ENCODE measurements around the gene GPX3. TPM values are rescaled to one million over a fixed set of nuclear protein-coding genes. Genes with fewer than 3 reads are reported as not detected.

GPX3 gene
- total and polyA plus RNA-seq, 2 of the 13 experiments (the other 11 are each of a cell fraction or from before 2014, with no cell fraction given), result 33.8 to 1,892 TPM

- H3K27ac ChIP-seq (ENCODE audit: extremely low read length, insufficient read depth, low read length), result no peak overlapping the region
- DNase-seq (ENCODE audit: low spot score) (no peak), ATAC-seq (no peak), FAIRE-seq (no peak)
- WGBS (ENCODE audit: low lambda C conversion rate), result 96% methylated on average over 6 of the region's 9 CpGs
- no peak overlapping the region for H3K9ac ChIP-seq (ENCODE audit: insufficient read depth, low read depth, low read length)
- intact Hi-C loops (cut with micrococcal nuclease; ENCODE audit: unreplicated experiment) (no loop called here), in situ Hi-C loops (cut with HindIII; ENCODE audit: extremely low pct_ligation_motif_present, low pct_unique_long_range_greater_than_20kb) (no loop called here)
- no peak overlapping the region for H2AFZ ChIP-seq (ENCODE audit: low read length)
- ChIA-PET POLR2A (no interaction called here), CTCF (ENCODE audit: low intra/inter-chr PET ratio, low total read pairs) (no interaction called here)
- peaks cover 57% of the 10 kb centered on the region for H3K4me1 ChIP-seq (ENCODE audit: insufficient read depth, low read length)
- H3K27me3 ChIP-seq (ENCODE audit: control insufficient read depth in 1 of 2, insufficient read depth in 2 of 2, low read length in 2 of 2), result no peaks in the 10 kb centered on the region; a peak in 1 of 5 replicates
- no peak for TF ChIP-seq EP300 (IDR thresholded peaks at IDR 0.05; ENCODE audit: low read depth in 2 of 2, low read length in 2 of 2)
- no peak for TF ChIP-seq EP300 (CRISPR knock-in tag; IDR thresholded peaks at IDR 0.05; ENCODE audit: borderline replicate concordance)
- TF ChIP-seq ZNF790 (CRISPR knock-in tag; IDR thresholded peaks at IDR 0.05; ENCODE audit: borderline replicate concordance), result no peak
- TF ChIP-seq, protein P1, sequence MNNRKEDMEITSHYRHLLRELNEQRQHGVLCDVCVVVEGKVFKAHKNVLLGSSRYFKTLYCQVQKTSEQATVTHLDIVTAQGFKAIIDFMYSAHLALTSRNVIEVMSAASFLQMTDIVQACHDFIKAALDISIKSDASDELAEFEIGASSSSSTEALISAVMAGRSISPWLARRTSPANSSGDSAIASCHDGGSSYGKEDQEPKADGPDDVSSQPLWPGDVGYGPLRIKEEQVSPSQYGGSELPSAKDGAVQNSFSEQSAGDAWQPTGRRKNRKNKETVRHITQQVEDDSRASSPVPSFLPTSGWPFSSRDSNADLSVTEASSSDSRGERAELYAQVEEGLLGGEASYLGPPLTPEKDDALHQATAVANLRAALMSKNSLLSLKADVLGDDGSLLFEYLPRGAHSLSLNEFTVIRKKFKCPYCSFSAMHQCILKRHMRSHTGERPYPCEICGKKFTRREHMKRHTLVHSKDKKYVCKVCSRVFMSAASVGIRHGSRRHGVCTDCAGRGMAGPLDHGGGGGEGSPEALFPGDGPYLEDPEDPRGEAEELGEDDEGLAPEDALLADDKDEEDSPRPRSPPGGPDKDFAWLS (CRISPR knock-in tag; IDR thresholded peaks at IDR 0.05; ENCODE audit: borderline replicate concordance), result no peak
- TF ChIP-seq, protein P2, sequence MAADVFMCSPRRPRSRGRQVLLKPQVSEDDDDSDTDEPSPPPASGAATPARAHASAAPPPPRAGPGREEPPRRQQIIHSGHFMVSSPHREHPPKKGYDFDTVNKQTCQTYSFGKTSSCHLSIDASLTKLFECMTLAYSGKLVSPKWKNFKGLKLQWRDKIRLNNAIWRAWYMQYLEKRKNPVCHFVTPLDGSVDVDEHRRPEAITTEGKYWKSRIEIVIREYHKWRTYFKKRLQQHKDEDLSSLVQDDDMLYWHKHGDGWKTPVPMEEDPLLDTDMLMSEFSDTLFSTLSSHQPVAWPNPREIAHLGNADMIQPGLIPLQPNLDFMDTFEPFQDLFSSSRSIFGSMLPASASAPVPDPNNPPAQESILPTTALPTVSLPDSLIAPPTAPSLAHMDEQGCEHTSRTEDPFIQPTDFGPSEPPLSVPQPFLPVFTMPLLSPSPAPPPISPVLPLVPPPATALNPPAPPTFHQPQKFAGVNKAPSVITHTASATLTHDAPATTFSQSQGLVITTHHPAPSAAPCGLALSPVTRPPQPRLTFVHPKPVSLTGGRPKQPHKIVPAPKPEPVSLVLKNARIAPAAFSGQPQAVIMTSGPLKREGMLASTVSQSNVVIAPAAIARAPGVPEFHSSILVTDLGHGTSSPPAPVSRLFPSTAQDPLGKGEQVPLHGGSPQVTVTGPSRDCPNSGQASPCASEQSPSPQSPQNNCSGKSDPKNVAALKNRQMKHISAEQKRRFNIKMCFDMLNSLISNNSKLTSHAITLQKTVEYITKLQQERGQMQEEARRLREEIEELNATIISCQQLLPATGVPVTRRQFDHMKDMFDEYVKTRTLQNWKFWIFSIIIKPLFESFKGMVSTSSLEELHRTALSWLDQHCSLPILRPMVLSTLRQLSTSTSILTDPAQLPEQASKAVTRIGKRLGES (CRISPR knock-in tag; IDR thresholded peaks at IDR 0.05; ENCODE audit: borderline replicate concordance), result no peak
- no peak for TF ChIP-seq KLF16 (CRISPR knock-in tag; IDR thresholded peaks at IDR 0.05)
- TF ChIP-seq AGO2 (optimal IDR thresholded peaks at IDR 0.05; ENCODE audit: low read depth, low read length), result no peak
- no peak for TF ChIP-seq ZNF770 (CRISPR knock-in tag; IDR thresholded peaks at IDR 0.05)
- no peak for TF ChIP-seq YEATS2 (CRISPR knock-in tag; IDR thresholded peaks at IDR 0.05; ENCODE audit: borderline replicate concordance)
- TF ChIP-seq, protein P3, sequence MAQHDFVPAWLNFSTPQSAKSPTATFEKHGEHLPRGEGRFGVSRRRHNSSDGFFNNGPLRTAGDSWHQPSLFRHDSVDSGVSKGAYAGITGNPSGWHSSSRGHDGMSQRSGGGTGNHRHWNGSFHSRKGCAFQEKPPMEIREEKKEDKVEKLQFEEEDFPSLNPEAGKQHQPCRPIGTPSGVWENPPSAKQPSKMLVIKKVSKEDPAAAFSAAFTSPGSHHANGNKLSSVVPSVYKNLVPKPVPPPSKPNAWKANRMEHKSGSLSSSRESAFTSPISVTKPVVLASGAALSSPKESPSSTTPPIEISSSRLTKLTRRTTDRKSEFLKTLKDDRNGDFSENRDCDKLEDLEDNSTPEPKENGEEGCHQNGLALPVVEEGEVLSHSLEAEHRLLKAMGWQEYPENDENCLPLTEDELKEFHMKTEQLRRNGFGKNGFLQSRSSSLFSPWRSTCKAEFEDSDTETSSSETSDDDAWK (CRISPR knock-in tag; IDR thresholded peaks at IDR 0.05), result no peak
- TF ChIP-seq ZNF614 (CRISPR knock-in tag; IDR thresholded peaks at IDR 0.05; ENCODE audit: borderline replicate concordance), result no peak
- no peak for TF ChIP-seq ZSCAN12 (CRISPR knock-in tag; IDR thresholded peaks at IDR 0.05)
- H3K9me3 ChIP-seq (ENCODE audit: low read length), result no peaks in the 10 kb centered on the region
- BruUV-seq (replicated peaks), result no TSS peak
- H3K4me2 ChIP-seq (ENCODE audit: low read depth, low read length), result 0 out of 2 replicates have a peak overlapping the region, but pooled peaks have one; percentile 16
- peaks cover 1 to 15% of the 10 kb centered on the region in 2 experiments; a peak in 3 of 5 replicates for H3K36me3 ChIP-seq (replicated peaks in 1 of 2; ENCODE audit: control insufficient read depth in 1 of 2, insufficient read depth in 2 of 2, low read length in 2 of 2)
- no peak overlapping the region for H3K4me3 ChIP-seq (replicated peaks in 1 of 3; ENCODE audit: insufficient read depth in 1 of 3, low read depth in 2 of 3, low read length in 3 of 3)
- H3K79me2 ChIP-seq (ENCODE audit: insufficient read depth, low read length), result peaks cover 83% of the 10 kb centered on the region
- peaks cover 36% of the 10 kb centered on the region for H4K20me1 ChIP-seq (ENCODE audit: insufficient read depth, low read length)
These were observed 57.0 kb downstream of the GPX3 start for GRCh38 chr5:151077419-151077818.
